ENCODE results near the gene NFKBIL1.

NFKBIL1 gene

GRCh38 chr6:31535538-31536324, 11.7 kb upstream of the NFKBIL1 start:
- no peak for DNase-seq

DNA sequence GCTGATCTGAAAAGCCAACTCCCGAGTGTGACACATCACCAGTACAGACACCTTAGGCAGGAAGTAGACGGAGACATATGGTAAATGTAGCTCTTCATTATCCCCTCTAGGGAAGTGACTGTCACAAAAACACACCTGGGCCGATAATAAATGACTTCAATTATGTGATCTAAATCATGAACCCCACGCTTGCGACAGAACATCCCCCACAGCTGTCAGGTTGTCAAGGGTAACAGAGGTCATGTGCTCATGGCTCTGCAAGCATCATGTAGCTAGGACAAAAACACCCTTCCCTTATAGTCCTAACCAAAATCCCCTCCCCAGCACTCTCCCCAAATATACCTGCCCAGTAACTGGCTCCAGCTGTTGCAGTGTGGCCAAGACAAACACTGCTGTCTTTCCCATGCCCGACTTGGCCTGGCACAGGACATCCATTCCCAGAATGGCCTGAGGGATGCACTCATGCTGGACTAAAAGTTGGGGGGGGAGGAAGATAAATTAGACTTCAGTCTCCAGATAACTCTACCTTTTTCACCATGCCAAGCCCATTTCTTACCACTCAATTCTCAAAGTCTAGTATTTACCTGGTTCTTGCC, 8.5 kb upstream of the NFKBIL1 start:
- no peak for DNase-seq

DNA sequence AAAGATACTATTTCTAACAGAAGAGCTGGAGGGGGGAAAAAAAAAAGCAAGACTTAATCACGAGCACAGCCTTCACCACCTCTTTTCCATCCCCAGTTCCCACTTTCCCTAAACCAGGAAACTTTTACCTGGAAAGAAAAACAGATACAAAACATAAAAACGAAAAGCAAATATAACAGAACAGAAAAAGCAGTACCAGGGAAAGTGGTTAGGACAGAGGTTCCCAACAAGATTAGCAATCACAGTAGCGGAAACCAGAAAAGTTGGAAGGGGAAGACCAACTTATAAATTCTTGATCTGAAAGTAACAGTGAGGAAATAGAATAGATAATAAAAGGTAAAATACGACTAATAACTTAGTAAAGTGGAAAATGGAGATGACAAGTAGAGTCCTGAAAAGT, 6.8 kb upstream of the NFKBIL1 start:
- DNase-seq, result no peak

DNA sequence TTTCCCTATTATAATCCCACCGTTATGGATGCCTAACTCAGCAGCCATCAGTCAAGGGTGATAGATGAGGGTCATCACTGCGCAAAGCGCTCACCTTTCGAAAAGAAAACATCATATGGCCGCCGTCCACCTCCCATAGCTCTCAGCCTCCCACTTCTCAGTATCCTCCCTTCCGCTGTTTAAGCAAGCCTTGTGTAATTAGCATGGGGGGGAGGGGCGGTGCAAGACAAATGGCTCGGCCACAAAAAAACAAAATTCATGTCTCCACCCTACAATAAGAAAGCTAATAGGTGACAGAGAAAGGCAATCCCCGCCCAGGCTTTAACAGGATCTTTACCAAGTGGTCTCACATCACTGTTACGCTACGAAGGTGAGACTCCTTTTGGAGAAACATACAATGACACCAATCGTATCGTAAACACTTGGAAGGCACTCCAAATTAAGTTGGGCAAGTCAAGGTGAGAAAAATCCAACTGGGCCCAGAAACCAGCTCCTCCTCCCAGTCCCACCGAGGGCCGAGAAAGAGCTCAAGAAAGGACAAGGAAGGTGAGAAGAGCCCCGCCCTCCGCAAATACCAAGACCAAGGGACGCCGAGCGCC, 6.2 kb upstream of the NFKBIL1 start:
- DNase-seq, result no peak

DNA sequence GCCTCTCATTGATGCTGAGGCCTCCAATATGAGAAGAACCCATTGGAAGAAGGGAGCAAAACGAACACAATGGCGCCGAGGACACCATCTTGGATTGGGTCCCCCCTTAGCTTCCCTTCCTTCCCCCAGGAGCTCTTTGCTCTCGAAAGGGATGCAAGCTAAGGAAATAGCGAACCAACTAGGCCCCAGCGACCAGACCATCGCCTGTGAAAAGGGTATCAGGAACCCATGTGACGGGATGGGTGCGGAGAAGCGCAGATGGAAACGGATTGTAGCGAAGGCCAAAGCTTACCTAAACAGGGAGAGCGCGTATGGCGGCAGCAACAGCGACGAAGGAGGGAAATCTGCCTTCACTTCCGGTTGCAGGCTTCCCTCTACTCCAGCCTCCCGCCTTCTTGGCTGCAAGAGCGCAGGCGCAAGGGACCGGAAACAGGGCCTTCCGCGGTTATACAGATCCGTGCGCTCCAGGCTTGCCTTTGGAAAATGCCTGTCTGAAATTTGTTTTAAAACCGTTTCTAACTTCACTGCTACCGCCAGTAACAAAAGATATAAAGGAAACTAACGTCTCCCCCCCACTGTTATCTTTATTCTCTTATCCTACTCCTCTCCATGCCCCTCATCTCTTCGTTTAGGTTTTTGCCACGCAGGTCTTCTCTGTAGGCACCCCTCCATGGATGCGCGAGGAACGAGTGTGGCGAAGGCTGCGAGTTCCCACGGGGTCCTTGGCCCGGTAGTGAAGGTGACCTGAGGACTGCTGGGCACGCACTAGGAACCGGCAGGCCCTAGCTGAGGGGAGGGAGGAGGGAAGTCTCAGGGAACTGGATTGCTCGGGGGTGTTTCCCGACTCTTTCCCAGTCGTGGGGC, 5.5 kb upstream of the NFKBIL1 start, which contains the start of gene DDX39B:
Gene DDX39B, minus strand, starts transcription at position 346 of the 864 bp plus-strand sequence. CDS start 1,471 bp downstream, outside the sequence.
- DNase-seq, result peak; percentile 95

GRCh38 chr6:31543639-31544038, 3.8 kb upstream of the NFKBIL1 start:
- DNase-seq, result no peak

GRCh38 chr6:31544676-31545075, 2.7 kb upstream of the NFKBIL1 start:
- DNase-seq, result no peak

DNA sequence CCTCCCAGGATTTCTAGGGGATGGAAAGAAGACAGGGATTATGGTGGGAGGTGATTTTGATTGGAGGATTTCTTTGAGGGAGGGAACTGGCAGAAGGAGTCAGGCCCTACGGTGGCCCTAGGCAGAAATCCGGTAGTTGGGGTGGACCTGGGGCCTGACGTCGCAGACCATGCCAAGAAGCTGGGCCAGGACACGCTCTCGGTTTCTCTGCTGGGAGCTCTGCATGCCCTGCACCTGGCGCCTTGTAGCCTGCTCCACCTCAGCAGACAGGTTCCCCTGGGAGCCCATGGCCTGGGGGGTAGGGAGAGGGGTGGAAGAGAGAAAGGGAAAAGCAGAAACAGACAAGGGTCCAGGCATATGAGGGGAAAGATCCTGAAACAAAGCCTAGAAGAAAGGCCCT, 2.1 kb upstream of the NFKBIL1 start:
- DNase-seq, result no peak

- peak; percentile 85 for DNase-seq
Observed at GRCh38 chr6:31546339-31546957, 960 bp upstream of the NFKBIL1 start, which contains the start of gene ATP6V1G2. Gene ATP6V1G2, minus strand, starts transcription at chr6:31546608. Its CDS starts 49 bp downstream, at chr6:31546559.

GRCh38 chr6:31547727-31548543, 527 bp downstream of the NFKBIL1 start:
- no peak for DNase-seq

GRCh38 chr6:31548544-31548873, 1.1 kb downstream of the NFKBIL1 start:
- no peak for DNase-seq

- DNase-seq, result peak; percentile 83
Observed at GRCh38 chr6:31551371-31551770, 4.0 kb downstream of the NFKBIL1 start.

DNA sequence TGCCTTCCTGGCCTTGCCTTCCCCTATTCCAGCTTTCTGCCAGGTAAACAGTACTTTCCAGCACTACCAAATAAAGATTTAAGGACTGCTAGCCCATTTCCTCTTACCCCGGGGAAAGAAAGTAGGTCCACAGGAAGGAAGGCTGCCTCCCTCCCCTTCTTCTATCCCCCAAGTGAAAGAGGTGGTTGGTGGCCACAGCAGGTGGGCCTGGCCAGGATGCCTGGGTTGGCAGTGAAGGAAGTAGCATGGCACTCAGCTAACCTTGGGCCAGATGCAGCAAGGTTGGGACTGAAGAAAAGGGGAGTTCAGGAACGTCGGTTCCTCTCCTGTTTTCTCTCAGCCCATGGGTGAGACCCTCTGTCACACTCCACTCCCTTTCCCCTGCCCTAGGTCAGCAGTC, 8.9 kb downstream of the NFKBIL1 start:
- DNase-seq, result no peak

DNA sequence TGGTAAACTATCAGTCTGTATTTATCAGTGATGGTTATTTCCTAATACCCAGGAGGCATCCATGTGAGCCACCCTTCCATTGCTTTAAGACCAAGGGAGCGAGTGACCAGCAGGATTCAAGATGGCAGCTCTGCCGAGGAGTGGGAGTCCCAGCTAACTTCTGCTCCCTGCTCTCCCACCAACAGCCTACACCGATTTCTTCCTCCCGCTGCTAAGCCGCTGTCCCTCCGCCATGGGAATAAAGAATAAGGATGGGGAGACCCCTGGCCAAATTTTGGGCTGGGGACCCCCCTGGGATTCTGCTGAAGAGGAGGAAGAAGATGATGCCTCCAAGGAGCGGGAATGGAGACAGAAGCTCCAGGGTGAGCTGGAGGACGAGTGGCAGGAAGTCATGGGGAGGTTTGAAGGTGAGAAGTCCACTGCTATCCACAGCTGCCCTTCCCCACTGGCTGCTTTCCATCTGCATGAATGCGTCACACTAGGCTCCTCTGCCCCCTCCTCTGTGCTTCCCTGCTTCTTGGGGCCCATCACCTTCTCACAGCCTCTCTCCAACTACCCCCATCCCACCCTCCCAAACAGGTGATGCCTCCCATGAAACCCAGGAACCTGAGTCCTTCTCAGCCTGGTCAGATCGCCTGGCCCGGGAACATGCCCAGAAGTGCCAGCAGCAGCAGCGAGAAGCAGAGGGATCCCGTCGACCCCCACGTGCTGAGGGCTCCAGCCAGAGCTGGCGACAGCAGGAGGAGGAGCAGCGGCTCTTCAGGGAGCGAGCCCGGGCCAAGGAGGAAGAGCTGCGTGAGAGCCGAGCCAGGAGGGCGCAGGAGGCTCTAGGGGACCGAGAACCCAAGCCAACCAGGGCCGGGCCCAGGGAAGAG, 10.3 kb downstream of the NFKBIL1 start:
- no peak for DNase-seq

DNA sequence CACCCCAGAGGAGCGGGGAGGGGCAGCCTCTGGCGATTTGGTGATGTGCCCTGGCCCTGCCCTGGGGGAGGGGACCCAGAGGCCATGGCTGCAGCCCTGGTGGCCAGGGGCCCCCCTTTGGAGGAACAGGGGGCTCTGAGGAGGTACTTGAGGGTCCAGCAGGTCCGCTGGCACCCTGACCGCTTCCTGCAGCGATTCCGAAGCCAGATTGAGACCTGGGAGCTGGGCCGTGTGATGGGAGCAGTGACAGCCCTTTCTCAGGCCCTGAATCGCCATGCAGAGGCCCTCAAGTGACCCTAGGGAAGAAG, 10.9 kb downstream of the NFKBIL1 start:
- no peak for DNase-seq

- DNase-seq, result peak; percentile 91
Observed at GRCh38 chr6:31558631-31559500, 11.5 kb downstream of the NFKBIL1 start.

DNA sequence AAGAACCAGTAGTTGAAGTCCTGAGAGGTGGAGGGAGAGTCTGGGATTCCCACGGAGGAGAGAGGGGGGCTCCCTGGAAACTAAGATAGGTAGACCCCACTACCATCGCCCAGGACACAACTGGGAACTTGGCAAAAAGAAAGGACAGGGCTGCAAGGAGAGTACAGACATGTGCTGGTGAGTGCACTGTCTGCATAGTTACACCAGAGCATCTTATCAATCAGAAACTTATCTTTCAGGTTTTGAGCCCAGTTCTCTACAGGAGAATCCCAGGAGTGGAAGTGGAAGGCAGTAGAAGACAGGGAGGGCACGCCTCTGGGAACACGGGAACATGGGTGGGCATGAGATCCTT, 12.2 kb downstream of the NFKBIL1 start:
- no peak for DNase-seq

GRCh38 chr6:31559958-31560696, 12.7 kb downstream of the NFKBIL1 start:
- DNase-seq, result peak; percentile 88

DNA sequence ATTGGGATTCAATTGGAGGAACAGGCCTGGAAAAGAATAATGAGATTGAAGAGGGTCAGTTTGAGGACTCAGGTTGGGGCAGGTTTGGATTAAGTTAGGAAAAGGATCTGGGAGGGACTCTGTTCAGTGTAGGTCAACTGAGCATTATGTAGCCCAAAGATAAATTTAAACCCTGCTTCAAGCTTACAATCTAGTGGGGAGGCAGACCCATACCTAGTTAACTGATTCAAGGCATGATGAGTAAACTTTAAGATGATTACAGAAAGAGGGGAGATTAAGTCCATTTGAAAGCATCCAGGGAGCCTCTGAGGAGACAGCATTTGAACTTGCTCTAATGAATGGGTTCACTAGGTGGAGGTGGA, 13.3 kb downstream of the NFKBIL1 start:
- no peak for DNase-seq

Measured in GDM1 (cell line).